GM12872 (cell line): Measurements from ENCODE around the gene CDH15.

Experiments
- CTCF ChIP-seq: IDR thresholded peaks from 3 replicates; pipeline ENCODE4 v1.5.1; 2011; ENCODE audit warnings: low read depth, mild to moderate bottlenecking, low read length, moderate library complexity; ENCODE audit not compliant: insufficient read depth

The CDH15 gene

GRCh38 chr16:89191033-89191900 is 19.7 kb downstream of the CDH15 start:
- TF ChIP-seq CTCF = no peak

GRCh38 chr16:89191901-89192185 is 20.3 kb downstream of the CDH15 start:
- no peak for TF ChIP-seq CTCF

GRCh38 chr16:89192956-89193575 is 21.5 kb downstream of the CDH15 start:
- TF ChIP-seq CTCF = no peak

GRCh38 chr16:89193576-89194293 is 22.2 kb downstream of the CDH15 start:
- no peak for TF ChIP-seq CTCF

- no peak for TF ChIP-seq CTCF
Measured at GRCh38 chr16:89194340-89195311, 23.1 kb downstream of the CDH15 start.

- no peak for TF ChIP-seq CTCF
Measured at GRCh38 chr16:89195521-89196171, 24.1 kb downstream of the CDH15 start.
